A549 (cell line): Measurements from ENCODE around the gene SNRPE. TPM values are rescaled to one million over a fixed set of nuclear protein-coding genes. Genes with fewer than 3 reads are reported as not detected.

Source experiments
- CEBPB ChIP-seq, 2 experiments: fragments of >200 bp in 1 of 2; sonication (Bioruptor Twin) in 1 of 2; formaldehyde crosslinking in 1 of 2; IDR thresholded peaks; 2 replicates each; pipeline ENCODE4 v1.6.1; 2012 to 2016
- EHF ChIP-seq: fragments of 250-450 bp; sonication (Bioruptor Pico); IDR thresholded peaks from 2 replicates; pipeline ENCODE4 v1.5.0; 2020; ENCODE audit warnings: mild to moderate bottlenecking
- EHMT2 ChIP-seq: fragments of 200-600 bp; sonication (generic); IDR thresholded peaks from 2 replicates; pipeline ENCODE4 v1.6.1; 2016; ENCODE audit warnings: antibody characterized with exemption, low read depth, mild to moderate bottlenecking, moderate library complexity
- EP300 ChIP-seq, 2 experiments: fragments of >200 bp; sonication (Bioruptor Twin); formaldehyde crosslinking; IDR thresholded peaks; 2 replicates in 1 of 2; 3 replicates in 1 of 2; pipeline ENCODE4 v1.6.1; 2016 to 2017
- HDAC2 ChIP-seq: fragments of 200-600 bp; sonication (generic); IDR thresholded peaks from 2 replicates; pipeline ENCODE4 v1.6.1; 2016
- HEYL ChIP-seq: fragments of 250-450 bp; sonication (Bioruptor Pico); IDR thresholded peaks from 2 replicates; pipeline ENCODE4 v1.8.0; 2021; ENCODE audit warnings: mild to moderate bottlenecking, moderate library complexity
- HOXB5 ChIP-seq: fragments of 250-450 bp; sonication (Bioruptor Pico); IDR thresholded peaks from 2 replicates; pipeline ENCODE4 v1.5.0; 2020; ENCODE audit warnings: mild to moderate bottlenecking, moderate library complexity
- KDM1A ChIP-seq: fragments of 200-600 bp; sonication (generic); IDR thresholded peaks from 2 replicates; pipeline ENCODE4 v1.6.1; 2016; ENCODE audit warnings: low read depth, mild to moderate bottlenecking
- KDM5A ChIP-seq: fragments of 200-600 bp; sonication (generic); IDR thresholded peaks from 2 replicates; pipeline ENCODE4 v1.6.1; 2016; ENCODE audit warnings: antibody characterized with exemption, mild to moderate bottlenecking
- MAFK ChIP-seq: fragments of 450-650 bp; IDR thresholded peaks from 2 replicates; pipeline ENCODE4 v1.6.1; 2014; ENCODE audit not compliant: partially characterized antibody
- NPAS2 ChIP-seq: fragments of 250-450 bp; sonication (Bioruptor Pico); IDR thresholded peaks from 2 replicates; pipeline ENCODE4 v1.8.0; 2022; ENCODE audit warnings: mild to moderate bottlenecking, moderate library complexity, borderline replicate concordance
- PHF8 ChIP-seq: fragments of 200-600 bp; sonication (generic); IDR thresholded peaks from 2 replicates; pipeline ENCODE4 v1.6.1; 2016; ENCODE audit warnings: low read depth, mild to moderate bottlenecking, antibody characterized with exemption, moderate library complexity, borderline replicate concordance
- RNF2 ChIP-seq: fragments of 200-600 bp; sonication (generic); IDR thresholded peaks from 2 replicates; pipeline ENCODE4 v1.6.1; 2016; ENCODE audit warnings: low read depth, mild to moderate bottlenecking, antibody characterized with exemption, moderate library complexity, borderline replicate concordance
- SMC3 ChIP-seq: fragments of >200 bp; sonication (Bioruptor Twin); formaldehyde crosslinking; IDR thresholded peaks from 3 replicates; pipeline ENCODE4 v1.6.1; 2018; ENCODE audit warnings: inconsistent platforms
- TFCP2L1 ChIP-seq: fragments of 250-450 bp; sonication (Bioruptor Pico); IDR thresholded peaks from 2 replicates; pipeline ENCODE4 v1.5.0; 2021; ENCODE audit warnings: mild to moderate bottlenecking
- ZC3H11A ChIP-seq: fragments of 450-650 bp; IDR thresholded peaks from 2 replicates; pipeline ENCODE4 v1.6.1; 2014; ENCODE audit warnings: antibody characterized with exemption, mild to moderate bottlenecking
- ZNF302 ChIP-seq: fragments of 250-450 bp; sonication (Bioruptor Pico); IDR thresholded peaks from 2 replicates; pipeline ENCODE4 v1.9.0; 2021; ENCODE audit warnings: inconsistent platforms, mild to moderate bottlenecking, moderate library complexity
- polyA plus RNA-seq, 4 experiments: library from polyadenylated mRNA; depleted of rRNA in 3 of 4; stranded (reverse); fragments of >200 nt; fragmentation: RNase III in 1 of 4; extraction: RNeasy Plus Mini Kit Qiagen cat#74134 plus additional on column Dnase treatment in 1 of 4; gene quantifications; 2 replicates in 3 of 4; 3 replicates in 1 of 4; pipeline ENCODE4 v1.2.3, GENCODE V29; 2011 to 2017
- TF ChIP-seq, protein P1 (sequence below): fragments of >200 bp; sonication (Bioruptor Twin); formaldehyde crosslinking; IDR thresholded peaks from 3 replicates; pipeline ENCODE4 v1.5.1; 2016
- TF ChIP-seq, protein P2 (sequence below): fragments of 250-450 bp; sonication (Bioruptor Pico); IDR thresholded peaks from 2 replicates; pipeline ENCODE4 v1.5.0; 2020; ENCODE audit warnings: low read depth, mild to moderate bottlenecking, moderate library complexity
- TF ChIP-seq, protein P3 (sequence below): fragments of 450-650 bp; IDR thresholded peaks from 2 replicates; pipeline ENCODE4 v1.6.1; 2014; ENCODE audit warnings: antibody characterized with exemption
- TF ChIP-seq, protein P4 (sequence below): IDR thresholded peaks from 2 replicates; pipeline ENCODE4 v1.6.1; 2012; ENCODE audit warnings: low read depth, borderline replicate concordance
- TF ChIP-seq, protein P5 (sequence below): fragments of 200-600 bp; sonication (generic); IDR thresholded peaks from 2 replicates; pipeline ENCODE4 v1.6.1; 2016; ENCODE audit warnings: antibody characterized with exemption, mild to moderate bottlenecking, moderate library complexity

Gene SNRPE
- polyA plus RNA-seq, 2 of the 4 experiments (the other 2 are of a cell fraction) = 371 to 414 TPM

DNA sequence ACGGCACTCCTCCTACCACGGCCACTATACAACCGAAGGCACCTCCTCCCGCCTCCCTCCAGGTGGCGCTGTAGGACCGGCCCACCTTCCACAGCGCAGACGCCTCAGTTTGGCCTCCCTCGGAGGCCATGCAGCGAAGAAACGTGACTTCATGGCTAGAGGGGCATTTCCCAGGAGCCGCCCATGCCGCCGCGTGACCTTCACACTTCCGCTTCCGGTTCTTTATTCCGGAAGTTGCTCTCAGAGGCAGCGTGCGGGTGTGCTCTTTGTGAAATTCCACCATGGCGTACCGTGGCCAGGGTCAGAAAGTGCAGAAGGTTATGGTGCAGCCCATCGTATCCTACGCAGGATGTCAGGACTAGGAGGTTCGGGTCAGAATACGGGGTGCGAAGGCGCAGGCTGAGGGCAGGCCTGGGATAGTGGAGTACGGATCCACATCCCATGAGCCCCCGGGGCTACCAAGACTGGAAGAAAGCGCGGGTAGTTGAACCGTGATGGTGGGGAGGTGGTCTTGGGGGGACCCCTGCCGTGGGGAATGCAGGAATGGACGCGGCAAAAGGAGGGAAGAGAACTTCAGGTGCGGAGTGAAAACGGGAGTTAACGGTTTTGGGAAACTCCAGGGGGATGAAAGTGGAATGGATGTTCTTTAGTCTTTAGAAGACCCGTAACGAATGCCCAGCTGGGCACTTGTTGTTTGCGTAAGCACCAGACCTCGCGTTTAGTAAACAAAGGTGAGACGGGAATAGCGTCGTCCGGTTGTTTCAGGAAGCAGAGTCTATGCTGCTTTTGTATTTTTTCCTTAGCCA is at the start of gene SNRPE (continued):
- TF ChIP-seq ZC3H11A = no peak
- TF ChIP-seq HOXB5 (CRISPR knock-in tag) = 0 out of 2 replicates have a peak, but pooled peaks have one; percentile 48
- TF ChIP-seq EP300 (IDR thresholded peaks at IDR 0.05) = no peak
- TF ChIP-seq HEYL = no peak
- no peak for TF ChIP-seq RNF2
- peak; percentile 70 for TF ChIP-seq KDM5A
- no peak for TF ChIP-seq HDAC2
- TF ChIP-seq NPAS2 (CRISPR knock-in tag) = peak; percentile 97
- no peak for TF ChIP-seq EHF (CRISPR knock-in tag)
- no peak for TF ChIP-seq EHMT2
- TF ChIP-seq, protein P1, sequence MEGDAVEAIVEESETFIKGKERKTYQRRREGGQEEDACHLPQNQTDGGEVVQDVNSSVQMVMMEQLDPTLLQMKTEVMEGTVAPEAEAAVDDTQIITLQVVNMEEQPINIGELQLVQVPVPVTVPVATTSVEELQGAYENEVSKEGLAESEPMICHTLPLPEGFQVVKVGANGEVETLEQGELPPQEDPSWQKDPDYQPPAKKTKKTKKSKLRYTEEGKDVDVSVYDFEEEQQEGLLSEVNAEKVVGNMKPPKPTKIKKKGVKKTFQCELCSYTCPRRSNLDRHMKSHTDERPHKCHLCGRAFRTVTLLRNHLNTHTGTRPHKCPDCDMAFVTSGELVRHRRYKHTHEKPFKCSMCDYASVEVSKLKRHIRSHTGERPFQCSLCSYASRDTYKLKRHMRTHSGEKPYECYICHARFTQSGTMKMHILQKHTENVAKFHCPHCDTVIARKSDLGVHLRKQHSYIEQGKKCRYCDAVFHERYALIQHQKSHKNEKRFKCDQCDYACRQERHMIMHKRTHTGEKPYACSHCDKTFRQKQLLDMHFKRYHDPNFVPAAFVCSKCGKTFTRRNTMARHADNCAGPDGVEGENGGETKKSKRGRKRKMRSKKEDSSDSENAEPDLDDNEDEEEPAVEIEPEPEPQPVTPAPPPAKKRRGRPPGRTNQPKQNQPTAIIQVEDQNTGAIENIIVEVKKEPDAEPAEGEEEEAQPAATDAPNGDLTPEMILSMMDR = peak; percentile 90
- TF ChIP-seq ZNF302 (CRISPR knock-in tag) = no peak
- TF ChIP-seq, protein P2, sequence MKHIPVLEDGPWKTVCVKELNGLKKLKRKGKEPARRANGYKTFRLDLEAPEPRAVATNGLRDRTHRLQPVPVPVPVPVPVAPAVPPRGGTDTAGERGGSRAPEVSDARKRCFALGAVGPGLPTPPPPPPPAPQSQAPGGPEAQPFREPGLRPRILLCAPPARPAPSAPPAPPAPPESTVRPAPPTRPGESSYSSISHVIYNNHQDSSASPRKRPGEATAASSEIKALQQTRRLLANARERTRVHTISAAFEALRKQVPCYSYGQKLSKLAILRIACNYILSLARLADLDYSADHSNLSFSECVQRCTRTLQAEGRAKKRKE (CRISPR knock-in tag) = 0 out of 2 replicates have a peak, but pooled peaks have one; percentile 72
- peak; percentile 92 for TF ChIP-seq SMC3
- TF ChIP-seq, protein P3, sequence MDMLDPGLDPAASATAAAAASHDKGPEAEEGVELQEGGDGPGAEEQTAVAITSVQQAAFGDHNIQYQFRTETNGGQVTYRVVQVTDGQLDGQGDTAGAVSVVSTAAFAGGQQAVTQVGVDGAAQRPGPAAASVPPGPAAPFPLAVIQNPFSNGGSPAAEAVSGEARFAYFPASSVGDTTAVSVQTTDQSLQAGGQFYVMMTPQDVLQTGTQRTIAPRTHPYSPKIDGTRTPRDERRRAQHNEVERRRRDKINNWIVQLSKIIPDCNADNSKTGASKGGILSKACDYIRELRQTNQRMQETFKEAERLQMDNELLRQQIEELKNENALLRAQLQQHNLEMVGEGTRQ = peak; percentile 93
- TF ChIP-seq, protein P4, sequence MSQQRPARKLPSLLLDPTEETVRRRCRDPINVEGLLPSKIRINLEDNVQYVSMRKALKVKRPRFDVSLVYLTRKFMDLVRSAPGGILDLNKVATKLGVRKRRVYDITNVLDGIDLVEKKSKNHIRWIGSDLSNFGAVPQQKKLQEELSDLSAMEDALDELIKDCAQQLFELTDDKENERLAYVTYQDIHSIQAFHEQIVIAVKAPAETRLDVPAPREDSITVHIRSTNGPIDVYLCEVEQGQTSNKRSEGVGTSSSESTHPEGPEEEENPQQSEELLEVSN = peak; percentile 71; the same call in 1 of the 2 replicates
- TF ChIP-seq, protein P5, sequence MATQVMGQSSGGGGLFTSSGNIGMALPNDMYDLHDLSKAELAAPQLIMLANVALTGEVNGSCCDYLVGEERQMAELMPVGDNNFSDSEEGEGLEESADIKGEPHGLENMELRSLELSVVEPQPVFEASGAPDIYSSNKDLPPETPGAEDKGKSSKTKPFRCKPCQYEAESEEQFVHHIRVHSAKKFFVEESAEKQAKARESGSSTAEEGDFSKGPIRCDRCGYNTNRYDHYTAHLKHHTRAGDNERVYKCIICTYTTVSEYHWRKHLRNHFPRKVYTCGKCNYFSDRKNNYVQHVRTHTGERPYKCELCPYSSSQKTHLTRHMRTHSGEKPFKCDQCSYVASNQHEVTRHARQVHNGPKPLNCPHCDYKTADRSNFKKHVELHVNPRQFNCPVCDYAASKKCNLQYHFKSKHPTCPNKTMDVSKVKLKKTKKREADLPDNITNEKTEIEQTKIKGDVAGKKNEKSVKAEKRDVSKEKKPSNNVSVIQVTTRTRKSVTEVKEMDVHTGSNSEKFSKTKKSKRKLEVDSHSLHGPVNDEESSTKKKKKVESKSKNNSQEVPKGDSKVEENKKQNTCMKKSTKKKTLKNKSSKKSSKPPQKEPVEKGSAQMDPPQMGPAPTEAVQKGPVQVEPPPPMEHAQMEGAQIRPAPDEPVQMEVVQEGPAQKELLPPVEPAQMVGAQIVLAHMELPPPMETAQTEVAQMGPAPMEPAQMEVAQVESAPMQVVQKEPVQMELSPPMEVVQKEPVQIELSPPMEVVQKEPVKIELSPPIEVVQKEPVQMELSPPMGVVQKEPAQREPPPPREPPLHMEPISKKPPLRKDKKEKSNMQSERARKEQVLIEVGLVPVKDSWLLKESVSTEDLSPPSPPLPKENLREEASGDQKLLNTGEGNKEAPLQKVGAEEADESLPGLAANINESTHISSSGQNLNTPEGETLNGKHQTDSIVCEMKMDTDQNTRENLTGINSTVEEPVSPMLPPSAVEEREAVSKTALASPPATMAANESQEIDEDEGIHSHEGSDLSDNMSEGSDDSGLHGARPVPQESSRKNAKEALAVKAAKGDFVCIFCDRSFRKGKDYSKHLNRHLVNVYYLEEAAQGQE = no peak
- TF ChIP-seq KDM1A = no peak
- TF ChIP-seq CEBPB (IDR thresholded peaks at IDR 0.05) = peak in 1 of 2 experiments; percentile 54; a peak in 1 of 4 replicates
- no peak; the same call in 1 of the 2 replicates for TF ChIP-seq TFCP2L1 (CRISPR knock-in tag)
- TF ChIP-seq PHF8 = peak; percentile 99
- no peak for TF ChIP-seq MAFK
